PC-9 (cell line): Measurements from ENCODE around the gene TMPRSS9. TPM values are rescaled to one million over a fixed set of nuclear protein-coding genes. Genes with fewer than 3 reads are reported as not detected.

Experiments used
- BruUV-seq: library from RNA; stranded (reverse); fragments of 400-500 nt; replicated peaks from 2 replicates; lab custom pipeline; 2021; lab: Mats Ljungman, UMichigan
- CTCF ChIA-PET: fragments of 300-600 bp; sonication (Branson Sonifier 250); formaldehyde crosslinking; loops from one replicate; lab custom pipeline; 2022; ENCODE audit warnings: antibody characterized with exemption; lab: Charles Lee
- POLR2A ChIA-PET: fragments of 300-600 bp; sonication (Branson Sonifier 250); formaldehyde crosslinking; loops from one replicate; lab custom pipeline; 2022; ENCODE audit warnings: antibody characterized with exemption; ENCODE audit not compliant: unreplicated experiment; lab: Charles Lee
- DNase-seq, 2 experiments: peaks; one replicate each; pipeline versions ENCODE4 v3.0.0 to v3.0.0-alpha.2; 2015 to 2022; ENCODE audit warnings: mixed read lengths in 1 of 2
- H2AFZ ChIP-seq: fragments of 200-600 bp; sonication (generic); 2 replicates; pipeline ENCODE4 v1.8.1; 2017; ENCODE audit warnings: antibody characterized with exemption
- H3F3A ChIP-seq: fragments of 200-600 bp; sonication (generic); 2 replicates; pipeline ENCODE4 v1.8.1; 2017; ENCODE audit warnings: antibody characterized with exemption, mild to moderate bottlenecking, low read depth; ENCODE audit not compliant: insufficient read depth
- H3K27ac ChIP-seq: fragments of 200-600 bp; sonication (generic); 2 replicates; pipeline ENCODE4 v1.6.1; 2016; ENCODE audit warnings: mixed run types
- H3K27me3 ChIP-seq: fragments of 200-600 bp; sonication (generic); 2 replicates; pipeline ENCODE4 v1.6.1; 2016; ENCODE audit warnings: low read depth, mixed run types; ENCODE audit not compliant: insufficient read depth
- H3K36me3 ChIP-seq: fragments of 200-600 bp; sonication (generic); 2 replicates; pipeline ENCODE4 v1.6.1; 2016; ENCODE audit warnings: low read depth, mixed run types
- H3K4me1 ChIP-seq: fragments of 200-600 bp; sonication (generic); replicated peaks from 2 replicates; pipeline ENCODE4 v1.6.1; 2016; ENCODE audit warnings: mixed run types; ENCODE audit not compliant: insufficient read depth
- H3K4me2 ChIP-seq: fragments of 200-600 bp; sonication (generic); 2 replicates; pipeline ENCODE4 v1.6.1; 2017; ENCODE audit warnings: mixed run types
- H3K4me3 ChIP-seq: fragments of 200-600 bp; sonication (generic); 2 replicates; pipeline ENCODE4 v1.6.1; 2016; ENCODE audit warnings: mixed run types
- H3K79me2 ChIP-seq: fragments of 200-600 bp; sonication (generic); 2 replicates; pipeline ENCODE4 v1.6.1; 2017; ENCODE audit warnings: low read depth, mixed run types
- H3K9me2 ChIP-seq: fragments of 200-600 bp; sonication (generic); 2 replicates; pipeline ENCODE4 v1.8.1; 2017; ENCODE audit warnings: mild to moderate bottlenecking; ENCODE audit not compliant: insufficient read depth
- H3K9me3 ChIP-seq: fragments of 200-600 bp; sonication (generic); 2 replicates; pipeline ENCODE4 v1.8.1; 2016; ENCODE audit warnings: low read depth; ENCODE audit not compliant: insufficient read depth
- H4K20me1 ChIP-seq: fragments of 200-600 bp; sonication (generic); 2 replicates; pipeline ENCODE4 v1.8.1; 2017; ENCODE audit not compliant: insufficient read depth
- CTCF ChIP-seq: fragments of 200-600 bp; sonication (generic); conservative IDR thresholded peaks from 2 replicates; pipeline ENCODE4 v1.6.1; 2017; ENCODE audit warnings: mixed run types, antibody characterized with exemption, mild to moderate bottlenecking, moderate library complexity
- EZH2 ChIP-seq: fragments of 200-600 bp; sonication (generic); IDR thresholded peaks from 2 replicates; pipeline ENCODE4 v1.8.0; 2017; ENCODE audit warnings: antibody characterized with exemption, low read depth
- intact Hi-C: fragments of 100-400 bp; cut with micrococcal nuclease; formaldehyde crosslinking; loops from one replicate; pipeline ENCODE4 v1.10.0; 2022; ENCODE audit not compliant: unreplicated experiment
- total RNA-seq: library from RNA; stranded (reverse); gene quantifications from 2 replicates; pipeline ENCODE4 v1.2.3, GENCODE V29; 2021

The TMPRSS9 gene
- total RNA-seq, 1 experiment from 2014 or later: 0.20 TPM

- H3F3A ChIP-seq: 0 out of 2 replicates have a peak, but pooled peaks cover 5% of the 10 kb centered on the region
- H3K79me2 ChIP-seq: no peaks in the 10 kb centered on the region
- POLR2A ChIA-PET: no interaction called here
- H2AFZ ChIP-seq: no peak overlapping the region
- H3K4me3 ChIP-seq: no peak overlapping the region
- DNase-seq: no peak
- CTCF ChIA-PET: no interaction called here
- H3K27me3 ChIP-seq: no peaks in the 10 kb centered on the region
- H3K4me1 ChIP-seq: peaks cover 4% of the 10 kb centered on the region; the same call in 1 of the 2 replicates
- no peaks in the 10 kb centered on the region for H4K20me1 ChIP-seq
- no peaks in the 10 kb centered on the region for H3K36me3 ChIP-seq
- no TSS peak for BruUV-seq
- intact Hi-C loops: no loop called here
- H3K4me2 ChIP-seq: no peak overlapping the region
- no peaks in the 10 kb centered on the region for H3K9me2 ChIP-seq
- TF ChIP-seq EZH2: no peak
- TF ChIP-seq CTCF: no peak
- H3K9me3 ChIP-seq: no peaks in the 10 kb centered on the region
- no peak overlapping the region for H3K27ac ChIP-seq
These were observed 27.6 kb downstream of the TMPRSS9 start for GRCh38 chr19:2387367-2388288.

- intact Hi-C loops: no loop called here
- Histone ChIP-seq H2AFZ (no peak overlapping the region), H3F3A (0 out of 2 replicates have a peak, but pooled peaks cover 5% of the 10 kb centered on the region), H3K36me3 (no peaks in the 10 kb centered on the region), H3K4me3 (no peak overlapping the region), H3K4me1 (peaks cover 4% of the 10 kb centered on the region; the same call in 1 of the 2 replicates), H3K27ac (no peak overlapping the region), H3K79me2 (no peaks in the 10 kb centered on the region), H3K9me2 (no peaks in the 10 kb centered on the region), H3K27me3 (no peaks in the 10 kb centered on the region), H4K20me1 (no peaks in the 10 kb centered on the region), H3K9me3 (no peaks in the 10 kb centered on the region), H3K4me2 (no peak overlapping the region)
- ChIA-PET CTCF (interaction anchor here (0.6 kb wide), 2 partner anchors 322 to 859 kb away, joined by 3 to 8 read pairs; no protein-coding TSS in a partner anchor), POLR2A (no interaction called here)
- DNase-seq: no peak
- no TSS peak for BruUV-seq
- TF ChIP-seq EZH2 (no peak), CTCF (no peak)
These were observed 29.5 kb downstream of the TMPRSS9 start for GRCh38 chr19:2389594-2389993.

GRCh38 chr19:2391118-2391725 lies 31.2 kb downstream of the TMPRSS9 start:
- Histone ChIP-seq H3K27ac (no peak overlapping the region), H3K36me3 (no peaks in the 10 kb centered on the region), H3K4me1 (peaks cover 3% of the 10 kb centered on the region; the same call in 1 of the 2 replicates), H3K4me2 (no peak overlapping the region), H2AFZ (no peak overlapping the region), H3F3A (no peaks in the 10 kb centered on the region), H3K4me3 (no peak overlapping the region), H3K79me2 (no peaks in the 10 kb centered on the region), H4K20me1 (no peaks in the 10 kb centered on the region), H3K9me2 (no peaks in the 10 kb centered on the region), H3K9me3 (no peaks in the 10 kb centered on the region), H3K27me3 (no peaks in the 10 kb centered on the region)
- ChIA-PET CTCF (interaction anchor here (0.6 kb wide), 1 partner anchor 296 kb away, joined by 4 read pairs; no protein-coding TSS in a partner anchor), POLR2A (no interaction called here)
- no TSS peak for BruUV-seq
- intact Hi-C loops: loop anchor here (5.0 to 10.0 kb wide), 3 partner anchors 64 to 236 kb away; partner anchors contain the start of genes AP3D1, LSM7 and SPPL2B
- TF ChIP-seq CTCF: peak; percentile 76
- TF ChIP-seq EZH2: no peak
- DNase-seq: peak in 1 of 2 experiments; percentile 60
